ENCODE measurements around the gene GNB5.

The GNB5 gene

DNA sequence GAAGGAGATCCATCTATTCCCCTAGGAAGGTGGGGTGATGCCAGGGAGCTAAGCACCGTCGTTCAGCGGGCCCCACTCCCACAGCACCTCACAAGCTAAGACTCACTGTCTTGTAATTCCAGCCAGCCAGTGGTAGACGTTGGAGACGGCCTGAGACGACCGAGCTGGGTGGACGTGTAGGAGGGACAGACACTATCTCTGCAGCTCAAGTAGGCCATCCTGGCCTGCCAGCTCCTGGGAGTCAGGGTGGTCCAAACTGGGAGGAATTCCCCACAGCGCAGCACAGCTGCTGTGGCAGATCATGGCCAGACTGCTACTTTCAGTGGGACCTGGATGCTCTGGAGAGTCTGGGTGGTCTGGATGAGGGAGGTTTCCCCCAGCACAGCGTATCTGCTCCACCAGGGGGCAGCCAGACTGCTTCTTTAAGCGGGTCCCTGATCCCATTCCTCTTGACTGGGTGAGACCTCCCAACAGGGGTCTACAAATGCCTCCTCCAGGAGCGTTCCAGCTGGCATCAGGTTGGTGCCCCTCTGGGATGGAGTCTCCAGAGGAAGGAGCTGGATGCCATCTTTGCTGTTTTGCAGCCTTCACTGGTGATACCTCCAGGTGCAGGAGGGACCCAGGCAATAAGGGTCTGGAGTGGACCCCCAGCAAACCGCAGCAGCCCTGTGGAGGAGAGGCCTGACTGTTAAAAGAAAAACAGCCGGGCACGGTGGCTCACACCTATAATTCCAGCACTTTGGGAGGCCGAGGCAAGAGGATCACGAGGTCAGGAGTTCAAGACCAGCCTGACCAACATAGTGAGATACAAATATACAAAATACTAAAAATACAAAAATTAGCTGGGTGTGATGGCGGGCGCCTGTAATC, 27.6 kb downstream of the GNB5 start:
- H3K4me3 ChIP-seq (ENCODE audit: low read depth, low read length) = no peak overlapping the region
- H3K27me3 ChIP-seq (ENCODE audit: control insufficient read depth, insufficient read depth, low read length) = no peaks in the 10 kb centered on the region
- H3K9me3 ChIP-seq (ENCODE audit: control insufficient read depth, insufficient read depth, low read length) = no peaks in the 10 kb centered on the region
- H3K36me3 ChIP-seq (ENCODE audit: control insufficient read depth, insufficient read depth, low read length) = no peaks in the 10 kb centered on the region
- no peaks in the 10 kb centered on the region for H3K4me1 ChIP-seq (ENCODE audit: control insufficient read depth, insufficient read depth, low read length)
- H3K9ac ChIP-seq (ENCODE audit: low read depth, low read length) = no peak overlapping the region

DNA sequence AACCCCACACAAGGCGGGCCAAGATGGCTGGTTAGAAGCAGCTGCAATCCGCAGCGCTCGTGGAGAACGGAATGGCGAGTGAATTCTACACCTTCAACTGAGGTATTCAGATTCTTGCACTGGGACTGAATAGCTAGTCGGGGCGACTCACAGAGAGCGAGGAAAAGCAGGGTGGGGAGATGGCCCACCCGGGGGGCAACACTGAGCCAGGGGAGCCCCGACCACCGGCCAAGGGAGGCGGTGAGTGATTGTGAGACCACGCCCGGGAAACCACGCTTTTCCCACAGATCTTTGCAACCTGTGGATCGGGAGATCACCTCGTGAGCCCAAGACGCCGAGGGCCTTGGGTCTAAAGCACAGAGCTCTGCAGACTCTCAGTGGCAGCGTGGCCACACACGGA, 28.3 kb downstream of the GNB5 start:
- no peaks in the 10 kb centered on the region for H3K36me3 ChIP-seq (ENCODE audit: control insufficient read depth, insufficient read depth, low read length)
- H3K27me3 ChIP-seq (ENCODE audit: control insufficient read depth, insufficient read depth, low read length) = no peaks in the 10 kb centered on the region
- H3K9me3 ChIP-seq (ENCODE audit: control insufficient read depth, insufficient read depth, low read length) = no peaks in the 10 kb centered on the region
- no peak overlapping the region for H3K4me3 ChIP-seq (ENCODE audit: low read depth, low read length)
- H3K9ac ChIP-seq (ENCODE audit: low read depth, low read length) = no peak overlapping the region
- H3K4me1 ChIP-seq (ENCODE audit: control insufficient read depth, insufficient read depth, low read length) = no peaks in the 10 kb centered on the region

DNA sequence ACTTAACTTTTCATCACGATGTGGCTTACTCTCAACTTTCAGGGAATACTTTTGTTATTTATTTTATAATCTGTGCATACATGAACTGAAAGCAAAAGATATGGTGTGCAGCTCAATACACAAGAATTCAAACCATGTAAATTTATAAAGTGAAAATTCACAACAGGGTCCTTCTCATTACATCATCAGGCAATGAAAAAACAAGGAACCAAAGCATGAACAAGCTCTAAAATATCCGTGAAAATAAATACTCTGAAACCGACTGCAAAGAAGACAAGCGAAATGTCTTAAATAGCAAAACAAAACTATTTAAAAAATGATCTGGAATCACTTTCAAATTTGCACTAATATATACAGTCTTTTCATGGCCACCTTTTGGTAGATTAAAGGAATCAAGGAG, 28.9 kb downstream of the GNB5 start:
- Histone ChIP-seq H3K9ac (ENCODE audit: low read depth, low read length) (no peak overlapping the region), H3K27me3 (ENCODE audit: control insufficient read depth, insufficient read depth, low read length) (no peaks in the 10 kb centered on the region), H3K4me3 (ENCODE audit: low read depth, low read length) (no peak overlapping the region), H3K4me1 (ENCODE audit: control insufficient read depth, insufficient read depth, low read length) (no peaks in the 10 kb centered on the region), H3K36me3 (ENCODE audit: control insufficient read depth, insufficient read depth, low read length) (no peaks in the 10 kb centered on the region), H3K9me3 (ENCODE audit: control insufficient read depth, insufficient read depth, low read length) (no peaks in the 10 kb centered on the region)

DNA sequence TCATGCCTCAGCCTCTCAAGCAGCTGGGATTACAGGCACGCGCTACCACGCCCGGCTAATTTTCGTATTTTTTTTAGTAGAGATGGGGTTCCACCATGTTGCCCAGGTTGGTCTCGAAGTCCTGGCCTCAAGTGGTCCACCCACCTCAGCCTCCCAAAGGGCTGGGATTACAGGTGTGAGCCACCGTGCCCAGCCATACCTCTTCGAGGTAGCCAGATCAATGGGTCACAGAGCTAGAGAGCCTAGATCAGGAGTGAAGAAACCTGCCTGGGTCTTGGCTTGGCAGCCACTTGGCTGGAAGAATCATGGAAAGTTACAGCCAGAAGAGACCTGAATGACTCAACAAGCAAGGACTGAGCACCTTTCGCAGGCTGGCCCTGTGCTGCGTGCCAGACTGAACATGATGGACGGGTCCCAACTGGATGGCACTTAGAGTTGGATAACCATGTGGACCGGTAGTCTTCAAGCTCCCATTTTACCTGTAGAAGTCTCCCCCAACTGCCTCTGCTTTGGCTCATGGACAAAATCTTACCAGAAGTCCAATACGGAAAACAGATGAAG, 29.7 kb downstream of the GNB5 start:
- no peak overlapping the region for H3K9ac ChIP-seq (ENCODE audit: low read depth, low read length)
- no peaks in the 10 kb centered on the region for H3K9me3 ChIP-seq (ENCODE audit: control insufficient read depth, insufficient read depth, low read length)
- no peaks in the 10 kb centered on the region for H3K4me1 ChIP-seq (ENCODE audit: control insufficient read depth, insufficient read depth, low read length)
- H3K4me3 ChIP-seq (ENCODE audit: low read depth, low read length) = no peak overlapping the region
- H3K27me3 ChIP-seq (ENCODE audit: control insufficient read depth, insufficient read depth, low read length) = no peaks in the 10 kb centered on the region
- no peaks in the 10 kb centered on the region for H3K36me3 ChIP-seq (ENCODE audit: control insufficient read depth, insufficient read depth, low read length)

DNA sequence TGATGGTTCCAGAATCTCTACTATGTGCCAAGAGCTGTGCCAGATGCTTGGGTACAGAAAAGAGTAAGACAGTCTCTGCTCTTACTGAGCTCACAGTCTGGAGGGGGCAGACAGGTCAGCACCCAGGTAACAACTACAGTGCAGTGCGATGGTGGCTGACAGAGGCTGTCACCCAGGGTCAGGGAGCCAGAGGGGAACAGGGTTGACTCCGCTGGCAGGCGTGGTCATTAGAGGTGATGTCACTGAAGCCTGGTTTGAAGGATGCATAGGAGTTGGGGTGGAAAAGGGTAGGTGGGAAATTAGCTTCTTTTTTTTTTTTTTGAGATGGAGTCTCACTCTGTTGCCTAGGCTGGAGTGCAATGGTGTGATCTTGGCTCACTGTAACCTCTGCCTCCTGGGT, 31.5 kb downstream of the GNB5 start:
- H3K4me3 ChIP-seq (ENCODE audit: low read depth, low read length) = no peak overlapping the region
- no peaks in the 10 kb centered on the region for H3K4me1 ChIP-seq (ENCODE audit: control insufficient read depth, insufficient read depth, low read length)
- no peaks in the 10 kb centered on the region for H3K27me3 ChIP-seq (ENCODE audit: control insufficient read depth, insufficient read depth, low read length)
- H3K9ac ChIP-seq (ENCODE audit: low read depth, low read length) = no peak overlapping the region
- no peaks in the 10 kb centered on the region for H3K9me3 ChIP-seq (ENCODE audit: control insufficient read depth, insufficient read depth, low read length)
- no peaks in the 10 kb centered on the region for H3K36me3 ChIP-seq (ENCODE audit: control insufficient read depth, insufficient read depth, low read length)

DNA sequence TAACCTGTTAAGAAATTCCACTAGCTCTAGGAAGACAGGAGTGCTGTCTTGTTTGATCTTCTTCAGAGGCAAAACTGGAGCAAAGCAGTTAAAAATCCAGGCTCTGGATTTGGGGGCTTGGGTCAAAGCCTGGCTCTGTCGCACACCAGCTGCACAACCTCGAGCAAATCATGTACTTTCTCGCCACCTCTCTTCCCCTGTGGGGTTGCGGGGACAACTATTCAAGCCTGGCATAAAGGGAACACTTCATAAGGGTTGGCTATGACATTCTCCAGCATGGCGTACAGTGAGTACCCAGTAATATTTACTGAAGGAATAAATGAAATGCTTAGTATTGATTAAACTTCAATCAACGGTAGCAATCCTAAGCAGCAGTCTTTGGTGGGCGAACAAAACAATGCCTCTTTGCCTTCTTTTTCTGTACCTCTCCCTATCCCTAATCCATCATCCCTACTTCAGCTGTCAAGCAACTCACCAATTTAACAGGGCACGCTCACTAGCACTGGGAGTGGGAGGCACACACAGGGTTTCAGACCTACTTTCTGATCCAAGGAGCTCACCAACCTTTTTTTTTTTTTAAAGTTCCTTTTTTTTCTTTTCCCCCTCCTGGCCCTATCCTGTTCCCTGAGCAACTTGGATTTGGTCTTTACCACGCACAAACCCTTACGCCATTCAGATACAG, 33.0 kb downstream of the GNB5 start:
- H3K4me1 ChIP-seq (ENCODE audit: control insufficient read depth, insufficient read depth, low read length) = no peaks in the 10 kb centered on the region
- H3K4me3 ChIP-seq (ENCODE audit: low read depth, low read length) = no peak overlapping the region
- H3K9ac ChIP-seq (ENCODE audit: low read depth, low read length) = no peak overlapping the region
- H3K9me3 ChIP-seq (ENCODE audit: control insufficient read depth, insufficient read depth, low read length) = no peaks in the 10 kb centered on the region
- H3K36me3 ChIP-seq (ENCODE audit: control insufficient read depth, insufficient read depth, low read length) = no peaks in the 10 kb centered on the region
- no peaks in the 10 kb centered on the region for H3K27me3 ChIP-seq (ENCODE audit: control insufficient read depth, insufficient read depth, low read length)

DNA sequence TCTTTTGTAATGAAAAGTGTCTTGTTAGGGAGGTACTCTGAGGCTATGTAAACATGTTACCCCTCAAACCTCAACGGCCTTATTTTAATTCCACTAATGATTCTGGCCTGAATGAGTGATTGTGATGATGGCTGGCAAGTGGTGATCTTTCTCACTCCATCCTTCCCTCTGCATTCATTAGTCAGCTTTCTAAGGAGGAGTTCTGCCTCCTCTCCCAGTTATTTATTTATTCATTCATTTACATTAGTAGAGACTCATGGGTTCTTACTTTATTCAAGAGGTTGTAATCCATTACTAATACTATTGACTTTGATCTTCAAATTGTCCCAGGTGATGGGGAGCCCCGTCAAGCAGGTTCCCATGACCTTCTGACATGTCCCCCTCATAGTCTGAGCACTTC, 35.3 kb downstream of the GNB5 start:
- H3K9me3 ChIP-seq (ENCODE audit: control insufficient read depth, insufficient read depth, low read length) = no peaks in the 10 kb centered on the region
- no peaks in the 10 kb centered on the region for H3K4me1 ChIP-seq (ENCODE audit: control insufficient read depth, insufficient read depth, low read length)
- H3K36me3 ChIP-seq (ENCODE audit: control insufficient read depth, insufficient read depth, low read length) = no peaks in the 10 kb centered on the region
- H3K4me3 ChIP-seq (ENCODE audit: low read depth, low read length) = no peak overlapping the region
- H3K27me3 ChIP-seq (ENCODE audit: control insufficient read depth, insufficient read depth, low read length) = no peaks in the 10 kb centered on the region
- no peak overlapping the region for H3K9ac ChIP-seq (ENCODE audit: low read depth, low read length)

DNA sequence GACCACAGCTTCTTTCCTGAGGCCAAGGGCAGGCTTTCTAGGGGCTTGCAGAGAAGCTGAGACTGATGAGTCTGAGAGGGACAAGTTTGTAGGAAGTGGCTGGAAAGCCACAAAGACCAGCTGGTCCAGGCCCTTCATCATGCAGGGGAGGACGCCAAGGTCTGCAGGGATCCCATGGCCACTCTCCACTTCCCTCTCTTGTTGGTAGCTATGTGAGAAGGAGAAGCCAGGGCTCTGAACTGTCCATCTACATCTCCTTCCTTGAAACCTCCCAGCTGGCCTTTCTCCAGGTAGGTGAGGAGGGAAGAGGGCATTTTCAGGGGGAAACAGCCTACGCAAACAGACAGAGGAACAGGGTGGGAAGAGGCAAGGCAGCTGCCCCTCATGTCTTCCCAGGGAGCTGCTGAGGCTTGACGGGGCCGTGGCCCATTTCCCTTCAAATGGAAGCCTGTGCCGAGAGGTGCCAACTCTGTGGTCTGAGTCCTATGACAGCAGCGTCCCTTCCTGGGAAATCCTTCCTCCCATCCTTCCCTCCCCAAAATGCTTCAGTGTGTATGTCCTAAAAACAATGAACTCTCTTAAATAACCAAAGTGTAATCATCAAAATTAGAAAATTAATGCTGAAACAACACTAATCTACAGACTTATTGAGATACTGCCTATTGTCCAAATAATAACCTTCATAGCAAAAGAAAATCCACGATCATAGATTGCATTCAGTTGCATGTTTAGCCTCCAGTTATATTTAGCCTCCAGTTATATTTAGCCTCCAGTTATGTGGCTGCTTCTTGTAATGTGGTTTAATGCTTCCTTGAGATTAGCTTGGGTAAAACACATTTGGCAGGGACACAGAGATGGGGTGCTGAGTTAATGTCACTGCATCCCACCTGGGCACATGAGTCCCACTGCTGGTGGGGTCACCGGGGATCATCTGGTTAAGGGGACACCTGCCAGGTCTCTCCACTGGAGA, 36.0 kb downstream of the GNB5 start:
- no peak overlapping the region for H3K9ac ChIP-seq (ENCODE audit: low read depth, low read length)
- H3K36me3 ChIP-seq (ENCODE audit: control insufficient read depth, insufficient read depth, low read length) = no peaks in the 10 kb centered on the region
- no peaks in the 10 kb centered on the region for H3K9me3 ChIP-seq (ENCODE audit: control insufficient read depth, insufficient read depth, low read length)
- H3K4me3 ChIP-seq (ENCODE audit: low read depth, low read length) = no peak overlapping the region
- H3K27me3 ChIP-seq (ENCODE audit: control insufficient read depth, insufficient read depth, low read length) = no peaks in the 10 kb centered on the region
- no peaks in the 10 kb centered on the region for H3K4me1 ChIP-seq (ENCODE audit: control insufficient read depth, insufficient read depth, low read length)

DNA sequence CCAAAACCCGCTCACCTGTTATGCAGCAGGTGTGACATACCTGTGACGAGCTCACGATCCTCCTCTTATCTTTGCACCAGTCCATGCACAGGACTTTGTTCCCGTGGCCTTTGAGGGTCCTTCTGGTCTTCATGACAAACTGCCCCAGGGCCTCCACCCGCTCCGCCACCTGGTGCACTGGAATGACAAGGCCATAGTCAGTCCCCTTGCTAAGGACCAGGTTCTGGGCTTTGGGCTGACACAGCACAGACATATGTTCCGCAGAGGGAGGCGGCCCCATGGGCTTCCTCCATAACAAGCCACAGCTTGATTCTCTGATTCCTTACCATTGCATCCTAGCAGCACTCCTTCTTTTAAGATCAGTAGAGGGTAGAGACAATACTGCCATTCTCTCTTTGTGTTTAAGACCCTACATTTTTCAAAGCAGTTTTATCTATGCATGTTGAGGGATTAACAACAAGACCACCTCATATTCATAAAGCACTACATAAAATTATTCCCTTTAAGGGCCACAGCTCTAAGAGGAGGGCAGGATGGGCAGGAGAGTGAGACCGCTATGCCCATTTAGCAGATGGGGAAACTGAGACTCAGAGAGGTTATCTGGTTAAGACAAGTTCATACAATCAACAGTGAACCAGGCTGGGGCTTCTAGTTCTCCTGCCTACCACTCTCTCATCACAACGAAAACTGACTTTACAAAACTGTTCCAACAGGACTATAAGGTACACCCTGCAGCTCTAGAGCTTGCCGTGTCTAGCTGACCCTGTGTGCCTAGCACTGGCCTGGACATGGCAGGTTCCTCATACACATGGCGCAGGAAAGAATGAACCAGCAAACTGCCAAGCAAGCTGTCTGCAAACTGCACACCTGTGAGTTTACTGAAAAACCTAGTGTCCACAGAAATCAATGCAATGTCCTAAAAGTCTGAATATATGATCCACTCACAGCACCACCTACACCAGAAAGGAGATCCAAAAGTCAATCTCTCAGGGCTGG, 37.0 kb downstream of the GNB5 start:
- no peak overlapping the region for H3K4me3 ChIP-seq (ENCODE audit: low read depth, low read length)
- no peaks in the 10 kb centered on the region for H3K27me3 ChIP-seq (ENCODE audit: control insufficient read depth, insufficient read depth, low read length)
- no peak overlapping the region for H3K9ac ChIP-seq (ENCODE audit: low read depth, low read length)
- no peaks in the 10 kb centered on the region for H3K9me3 ChIP-seq (ENCODE audit: control insufficient read depth, insufficient read depth, low read length)
- no peaks in the 10 kb centered on the region for H3K4me1 ChIP-seq (ENCODE audit: control insufficient read depth, insufficient read depth, low read length)
- H3K36me3 ChIP-seq (ENCODE audit: control insufficient read depth, insufficient read depth, low read length) = no peaks in the 10 kb centered on the region

DNA sequence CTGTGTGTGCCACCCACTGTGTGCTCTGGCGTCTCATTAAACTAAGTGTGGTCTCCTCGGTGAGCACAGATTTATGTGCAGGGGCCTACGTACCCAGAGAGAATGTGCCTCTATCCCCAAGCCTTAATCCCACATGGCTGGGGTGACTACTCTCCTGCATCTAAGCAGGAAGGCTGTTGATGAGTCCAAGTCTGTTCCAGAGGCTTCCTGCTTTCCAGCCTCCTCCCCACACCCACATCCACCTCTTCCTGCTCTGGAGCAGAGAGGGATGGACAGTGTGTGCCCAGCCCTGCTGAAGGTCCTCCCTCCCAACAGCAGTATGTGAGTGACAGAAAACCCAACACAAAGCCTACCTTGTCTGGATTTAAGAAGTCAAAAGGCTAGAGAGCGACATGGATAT, 39.8 kb downstream of the GNB5 start:
- Histone ChIP-seq H3K36me3 (ENCODE audit: control insufficient read depth, insufficient read depth, low read length) (peaks cover 7% of the 10 kb centered on the region), H3K9ac (ENCODE audit: low read depth, low read length) (no peak overlapping the region), H3K27me3 (ENCODE audit: control insufficient read depth, insufficient read depth, low read length) (no peaks in the 10 kb centered on the region), H3K9me3 (ENCODE audit: control insufficient read depth, insufficient read depth, low read length) (no peaks in the 10 kb centered on the region), H3K4me1 (ENCODE audit: control insufficient read depth, insufficient read depth, low read length) (no peaks in the 10 kb centered on the region), H3K4me3 (ENCODE audit: low read depth, low read length) (no peak overlapping the region)
